A549 (cell line): Measurements from ENCODE around the gene ANGEL1. TPM values are rescaled to one million over a fixed set of nuclear protein-coding genes. Genes with fewer than 3 reads are reported as not detected.

Experiments
- ATAC-seq, 2 experiments: fragments of 200-7000 bp in 1 of 2; fragments of >200 bp in 1 of 2; cut with Nextera tagmentation in 1 of 2; cut with Tn5 transposase in 1 of 2; 3 replicates each; pipeline versions ENCODE4 v1.8.0 to v1.9.1; 2018 to 2020; ENCODE audit warnings: mild to moderate bottlenecking in 1 of 2, moderate library complexity in 1 of 2
- CTCF ChIA-PET: fragments of 300-600 bp; sonication (Branson Sonifier 250); formaldehyde crosslinking; extraction: SDS; loops from one replicate; lab custom pipeline; 2021; ENCODE audit warnings: antibody characterized with exemption, inconsistent platforms; lab: Yijun Ruan, JAX
- POLR2A ChIA-PET: fragments of 350-600 bp; formaldehyde crosslinking; extraction: SDS; loops from one replicate; lab custom pipeline; 2021; ENCODE audit warnings: antibody characterized with exemption, inconsistent platforms; lab: Yijun Ruan, JAX
- DNase-seq, 2 experiments: peaks; one replicate each; pipeline versions ENCODE4 v3.0.0 to v3.0.0-alpha.2; 2011 to 2016; ENCODE audit warnings: low read depth in 1 of 2, low spot score in 1 of 2
- FAIRE-seq: peaks from 2 replicates; lab custom pipeline; 2011; peaks lifted over from hg19 to GRCh38; lab: Jason Lieb, UNC
- H3K27ac ChIP-seq, 2 experiments: fragments of >200 bp; sonication (Bioruptor Twin); formaldehyde crosslinking; 3 replicates each; pipeline ENCODE4 v1.5.1; 2016 to 2017
- H3K4me1 ChIP-seq: fragments of >200 bp; sonication (Bioruptor Twin); formaldehyde crosslinking; 3 replicates; pipeline ENCODE4 v1.6.1; 2016
- H3K4me2 ChIP-seq: fragments of >200 bp; sonication (Bioruptor Twin); formaldehyde crosslinking; 3 replicates; pipeline ENCODE4 v1.6.1; 2016
- H3K4me3 ChIP-seq: fragments of >200 bp; sonication (Bioruptor Twin); formaldehyde crosslinking; 3 replicates; pipeline ENCODE4 v1.5.1; 2016
- H3K9me3 ChIP-seq: fragments of >200 bp; sonication (Bioruptor Twin); formaldehyde crosslinking; 3 replicates; pipeline ENCODE4 v1.6.1; 2016
- ATOH8 ChIP-seq: fragments of 250-450 bp; sonication (Bioruptor Pico); IDR thresholded peaks from 2 replicates; pipeline ENCODE4 v1.5.0; 2020; ENCODE audit warnings: low read depth, mild to moderate bottlenecking, moderate library complexity
- BCL3 ChIP-seq: fragments of >200 bp; sonication (Bioruptor Twin); formaldehyde crosslinking; IDR thresholded peaks from 3 replicates; pipeline ENCODE4 v1.6.1; 2016
- CTCF ChIP-seq: fragments of >200 bp; sonication (Bioruptor Twin); formaldehyde crosslinking; IDR thresholded peaks from 3 replicates; pipeline ENCODE4 v1.5.1; 2016
- EHF ChIP-seq: fragments of 250-450 bp; sonication (Bioruptor Pico); IDR thresholded peaks from 2 replicates; pipeline ENCODE4 v1.5.0; 2020; ENCODE audit warnings: mild to moderate bottlenecking
- ESRRA ChIP-seq: fragments of 150-350 bp; IDR thresholded peaks from 2 replicates; pipeline ENCODE4 v1.6.1; 2014; ENCODE audit warnings: mild to moderate bottlenecking, low read length, borderline replicate concordance
- FOSL2 ChIP-seq, 2 experiments: fragments of 450-650 bp in 1 of 2; fragments of >200 bp in 1 of 2; sonication (Bioruptor Twin) in 1 of 2; formaldehyde crosslinking; IDR thresholded peaks; 2 replicates each; pipeline versions ENCODE4 v1.5.0 to v1.6.1; 2016 to 2020; ENCODE audit warnings: mild to moderate bottlenecking in 1 of 2, moderate library complexity in 1 of 2
- GATA3 ChIP-seq: IDR thresholded peaks from 2 replicates; pipeline ENCODE4 v1.6.1; 2012; ENCODE audit warnings: borderline replicate concordance
- HDAC2 ChIP-seq: fragments of 200-600 bp; sonication (generic); IDR thresholded peaks from 2 replicates; pipeline ENCODE4 v1.6.1; 2016
- HES2 ChIP-seq: fragments of >200 bp; sonication (Bioruptor Twin); formaldehyde crosslinking; IDR thresholded peaks from 2 replicates; pipeline ENCODE4 v1.6.1; 2016
- HEYL ChIP-seq: fragments of 250-450 bp; sonication (Bioruptor Pico); IDR thresholded peaks from 2 replicates; pipeline ENCODE4 v1.8.0; 2021; ENCODE audit warnings: mild to moderate bottlenecking, moderate library complexity
- HMGXB4 ChIP-seq: fragments of 250-450 bp; sonication (Bioruptor Pico); IDR thresholded peaks from 2 replicates; pipeline ENCODE4 v1.5.0; 2021; ENCODE audit warnings: mild to moderate bottlenecking, moderate library complexity, borderline replicate concordance
- HOXB13 ChIP-seq: fragments of 250-450 bp; sonication (Bioruptor Pico); IDR thresholded peaks from 2 replicates; pipeline ENCODE4 v1.5.0; 2020; ENCODE audit warnings: low read depth, mild to moderate bottlenecking, moderate library complexity
- JUNB ChIP-seq: fragments of >200 bp; sonication (Bioruptor Twin); formaldehyde crosslinking; IDR thresholded peaks from 2 replicates; pipeline ENCODE4 v1.6.1; 2016
- NR3C1 ChIP-seq: fragments of >200 bp; sonication (Bioruptor Twin); formaldehyde crosslinking; IDR thresholded peaks from 3 replicates; pipeline ENCODE4 v1.6.1; 2017
- PHF8 ChIP-seq: fragments of 200-600 bp; sonication (generic); IDR thresholded peaks from 2 replicates; pipeline ENCODE4 v1.6.1; 2016; ENCODE audit warnings: low read depth, mild to moderate bottlenecking, antibody characterized with exemption, moderate library complexity, borderline replicate concordance
- RARB ChIP-seq: fragments of 250-450 bp; sonication (Bioruptor Pico); IDR thresholded peaks from 2 replicates; pipeline ENCODE4 v1.8.0; 2021; ENCODE audit warnings: mild to moderate bottlenecking, moderate library complexity
- RCOR1 ChIP-seq: fragments of 150-350 bp; IDR thresholded peaks from 2 replicates; pipeline ENCODE4 v1.6.1; 2014; ENCODE audit warnings: antibody characterized with exemption, low read length, low read depth
- RFX5 ChIP-seq: fragments of 450-650 bp; IDR thresholded peaks from 2 replicates; pipeline ENCODE4 v1.7.1; 2014; ENCODE audit warnings: antibody characterized with exemption, mild to moderate bottlenecking, moderate library complexity
- RNF2 ChIP-seq: fragments of 200-600 bp; sonication (generic); IDR thresholded peaks from 2 replicates; pipeline ENCODE4 v1.6.1; 2016; ENCODE audit warnings: low read depth, mild to moderate bottlenecking, antibody characterized with exemption, moderate library complexity, borderline replicate concordance
- SMC3 ChIP-seq: fragments of >200 bp; sonication (Bioruptor Twin); formaldehyde crosslinking; IDR thresholded peaks from 3 replicates; pipeline ENCODE4 v1.6.1; 2018; ENCODE audit warnings: inconsistent platforms
- SREBF2 ChIP-seq: fragments of 450-650 bp; IDR thresholded peaks from 2 replicates; pipeline ENCODE4 v1.6.1; 2014; ENCODE audit warnings: mild to moderate bottlenecking, moderate library complexity
- TP53 ChIP-seq: fragments of 250-450 bp; sonication (Bioruptor Pico); IDR thresholded peaks from 2 replicates; pipeline ENCODE4 v1.5.0; 2021; ENCODE audit warnings: mild to moderate bottlenecking, moderate library complexity
- USF2 ChIP-seq: fragments of 450-650 bp; IDR thresholded peaks from 2 replicates; pipeline ENCODE4 v1.6.1; 2014; ENCODE audit warnings: antibody characterized with exemption
- ZC3H11A ChIP-seq: fragments of 450-650 bp; IDR thresholded peaks from 2 replicates; pipeline ENCODE4 v1.6.1; 2014; ENCODE audit warnings: antibody characterized with exemption, mild to moderate bottlenecking
- ZNF302 ChIP-seq: fragments of 250-450 bp; sonication (Bioruptor Pico); IDR thresholded peaks from 2 replicates; pipeline ENCODE4 v1.9.0; 2021; ENCODE audit warnings: inconsistent platforms, mild to moderate bottlenecking, moderate library complexity
- WGBS: methylation state at CpG from one replicate; pipeline ENCODE4 v1.1.6; 2017; ENCODE audit errors: missing lambda C conversion rate; 5-methylcytosine and 5-hydroxymethylcytosine counted together
- polyA plus RNA-seq, 4 experiments: library from polyadenylated mRNA; depleted of rRNA in 3 of 4; stranded (reverse); fragments of >200 nt; fragmentation: RNase III in 1 of 4; extraction: RNeasy Plus Mini Kit Qiagen cat#74134 plus additional on column Dnase treatment in 1 of 4; gene quantifications; 2 replicates in 3 of 4; 3 replicates in 1 of 4; pipeline ENCODE4 v1.2.3, GENCODE V29; 2011 to 2017

ANGEL1 gene
- polyA plus RNA-seq, 2 of the 4 experiments (the other 2 are of a cell fraction), result 9.7 to 17.6 TPM

GRCh38 chr14:76856769-76857168 is 44.1 kb upstream of the ANGEL1 start:
- no peak for TF ChIP-seq HEYL (CRISPR knock-in tag)
- TF ChIP-seq RARB (CRISPR knock-in tag), result no peak
- TF ChIP-seq HOXB13 (CRISPR knock-in tag), result no peak
- no peak for TF ChIP-seq USF2
- TF ChIP-seq TP53, result no peak
- TF ChIP-seq RFX5, result no peak
- no peak for TF ChIP-seq RNF2
- TF ChIP-seq BCL3, result no peak
- no peak for TF ChIP-seq CTCF
- TF ChIP-seq NR3C1, result no peak
- TF ChIP-seq HES2, result no peak
- TF ChIP-seq HDAC2, result no peak
- no peak for TF ChIP-seq HMGXB4 (CRISPR knock-in tag)
- 0% methylated on average over 1 of the region's 1 CpG for WGBS
- ATAC-seq (no peak), FAIRE-seq (no peak), DNase-seq (no peak)
- Histone ChIP-seq H3K9me3 (no peaks in the 10 kb centered on the region), H3K4me3 (no peak overlapping the region), H3K27ac (no peak overlapping the region), H3K4me2 (no peak overlapping the region), H3K4me1 (no peaks in the 10 kb centered on the region)
- POLR2A ChIA-PET, result no interaction called here
- CTCF ChIA-PET, result interaction anchor here (1.3 to 43.1 kb wide), 4 partner anchors 17 to 227 kb away, joined by 4 to 1600 read pairs (median 46); partner anchors contain the start of gene CIPC

- ATAC-seq (no peak), DNase-seq (no peak), FAIRE-seq (no peak)
- WGBS, result 50% methylated on average over 2 of the region's 2 CpGs
- H3K4me1 ChIP-seq, result no peaks in the 10 kb centered on the region
- H3K27ac ChIP-seq, result no peak overlapping the region
- ChIA-PET CTCF (interaction anchor here (1.1 to 43.1 kb wide), 5 partner anchors 12 to 229 kb away, joined by 3 to 1600 read pairs (median 5); partner anchors contain the start of gene CIPC), POLR2A (no interaction called here)
- H3K9me3 ChIP-seq, result no peaks in the 10 kb centered on the region
- H3K4me3 ChIP-seq, result no peak overlapping the region
- H3K4me2 ChIP-seq, result no peak overlapping the region
- no peak for TF ChIP-seq RCOR1
- TF ChIP-seq HDAC2, result no peak
- TF ChIP-seq PHF8, result no peak
- TF ChIP-seq ZC3H11A, result no peak
- TF ChIP-seq FOSL2 (IDR thresholded peaks at IDR 0.05), result no peak
- TF ChIP-seq FOSL2 (CRISPR knock-in tag; IDR thresholded peaks at IDR 0.05), result no peak
- TF ChIP-seq USF2, result no peak
- no peak for TF ChIP-seq CTCF
- TF ChIP-seq GATA3, result no peak
- TF ChIP-seq ESRRA, result no peak
- no peak for TF ChIP-seq BCL3
- TF ChIP-seq SREBF2, result no peak
- TF ChIP-seq SMC3, result no peak
- TF ChIP-seq RFX5, result no peak
- no peak for TF ChIP-seq ZNF302 (CRISPR knock-in tag)
- TF ChIP-seq ATOH8 (CRISPR knock-in tag), result no peak
- no peak for TF ChIP-seq EHF (CRISPR knock-in tag)
- no peak for TF ChIP-seq JUNB
Observed at GRCh38 chr14:76855066-76855465, 42.4 kb upstream of the ANGEL1 start.
